ENCODE data around the gene TUSC1.

GRCh38 chr9:25678846-25679360 lies 659 bp upstream of the TUSC1 start:
- TF ChIP-seq CTCF (conservative IDR thresholded peaks at IDR 0.05; ENCODE audit: low read depth, low read length) (no peak), EZH2 (IDR thresholded peaks at IDR 0.05; ENCODE audit: low read length, unreplicated experiment) (no peak), EZH2phosphoT487 (IDR thresholded peaks at IDR 0.05; ENCODE audit: borderline replicate concordance, low read length) (no peak)
